ENCODE results near the gene NFATC2. TPM values are rescaled to one million over a fixed set of nuclear protein-coding genes. Genes with fewer than 3 reads are reported as not detected.

NFATC2 gene
- polyA plus RNA-seq, 1 experiment = 0.21 TPM

DNA sequence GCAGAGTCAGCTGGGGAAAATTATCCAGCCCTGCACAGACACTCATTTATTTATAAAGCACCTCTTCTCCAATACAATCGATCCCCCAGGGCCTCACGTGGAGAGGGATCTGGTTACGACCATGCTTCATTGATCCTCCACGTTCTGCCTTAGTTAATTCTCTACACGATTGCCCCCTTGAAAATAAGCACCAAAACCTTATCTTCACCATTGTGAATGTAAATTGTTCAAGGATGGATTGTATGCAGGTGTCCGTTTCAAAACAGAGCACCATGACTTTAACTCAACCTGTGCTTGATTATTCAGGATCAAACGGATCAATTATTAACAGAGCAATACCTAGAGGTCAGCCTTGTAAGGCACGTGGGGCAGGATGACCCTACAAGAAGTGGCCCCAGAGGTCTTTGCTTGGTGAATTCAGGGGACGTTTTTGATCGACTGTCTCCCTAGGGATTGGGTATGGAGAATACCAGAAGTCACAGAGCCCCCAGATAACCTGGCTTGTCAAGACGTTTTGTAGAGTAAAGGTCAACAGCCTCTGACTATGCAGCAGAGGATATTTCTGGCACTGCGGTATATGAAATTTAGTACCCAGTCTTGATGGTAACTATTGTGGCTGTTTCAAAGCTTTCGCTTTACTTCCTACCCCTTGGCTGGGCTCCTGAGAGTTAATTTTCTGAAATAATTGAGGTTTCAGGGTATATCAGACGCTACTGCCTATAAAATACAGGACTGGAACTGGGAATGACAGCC, 112.1 kb downstream of the NFATC2 start:
- Histone ChIP-seq H3K36me3 (ENCODE audit: control insufficient read depth, insufficient read depth, low read length) (no peaks in the 10 kb centered on the region), H3K4me3 (ENCODE audit: low read depth, low read length) (no peak overlapping the region), H3K27me3 (ENCODE audit: control insufficient read depth, insufficient read depth, low read length) (no peaks in the 10 kb centered on the region; the same call in 1 of the 2 replicates)
- POLR2A ChIA-PET = no interaction called here
- TF ChIP-seq, protein P1, sequence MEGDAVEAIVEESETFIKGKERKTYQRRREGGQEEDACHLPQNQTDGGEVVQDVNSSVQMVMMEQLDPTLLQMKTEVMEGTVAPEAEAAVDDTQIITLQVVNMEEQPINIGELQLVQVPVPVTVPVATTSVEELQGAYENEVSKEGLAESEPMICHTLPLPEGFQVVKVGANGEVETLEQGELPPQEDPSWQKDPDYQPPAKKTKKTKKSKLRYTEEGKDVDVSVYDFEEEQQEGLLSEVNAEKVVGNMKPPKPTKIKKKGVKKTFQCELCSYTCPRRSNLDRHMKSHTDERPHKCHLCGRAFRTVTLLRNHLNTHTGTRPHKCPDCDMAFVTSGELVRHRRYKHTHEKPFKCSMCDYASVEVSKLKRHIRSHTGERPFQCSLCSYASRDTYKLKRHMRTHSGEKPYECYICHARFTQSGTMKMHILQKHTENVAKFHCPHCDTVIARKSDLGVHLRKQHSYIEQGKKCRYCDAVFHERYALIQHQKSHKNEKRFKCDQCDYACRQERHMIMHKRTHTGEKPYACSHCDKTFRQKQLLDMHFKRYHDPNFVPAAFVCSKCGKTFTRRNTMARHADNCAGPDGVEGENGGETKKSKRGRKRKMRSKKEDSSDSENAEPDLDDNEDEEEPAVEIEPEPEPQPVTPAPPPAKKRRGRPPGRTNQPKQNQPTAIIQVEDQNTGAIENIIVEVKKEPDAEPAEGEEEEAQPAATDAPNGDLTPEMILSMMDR (IDR thresholded peaks at IDR 0.05; ENCODE audit: insufficient read depth, low read depth, low read length) = no peak
- DNase-seq (ENCODE audit: low read depth) = no peak
- CTCF ChIA-PET = no interaction called here

DNA sequence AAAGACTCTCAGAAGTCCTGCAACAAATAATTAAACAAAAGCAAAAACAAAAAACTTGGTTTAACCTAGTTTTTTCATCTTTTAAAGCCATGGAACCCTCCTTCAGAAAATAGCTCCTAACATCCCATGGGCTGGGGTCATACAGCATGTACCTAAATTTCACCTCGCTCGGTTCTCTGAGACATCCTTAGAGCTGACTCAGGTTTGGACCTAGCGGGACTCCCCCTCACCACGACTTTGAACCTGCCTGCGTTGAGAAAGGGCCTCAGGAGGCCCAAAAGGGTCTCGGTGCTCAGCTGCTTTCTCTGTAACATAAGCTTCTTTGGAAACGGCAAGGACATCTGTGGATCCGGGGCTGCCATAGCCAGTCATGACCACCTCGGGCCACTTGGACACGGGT, 112.8 kb downstream of the NFATC2 start:
- CTCF ChIA-PET = no interaction called here
- H3K27me3 ChIP-seq (ENCODE audit: control insufficient read depth, insufficient read depth, low read length) = no peaks in the 10 kb centered on the region; the same call in 1 of the 2 replicates
- H3K4me3 ChIP-seq (ENCODE audit: low read depth, low read length) = no peak overlapping the region
- POLR2A ChIA-PET = no interaction called here
- TF ChIP-seq, protein P1 (IDR thresholded peaks at IDR 0.05; ENCODE audit: insufficient read depth, low read depth, low read length) = no peak
- H3K36me3 ChIP-seq (ENCODE audit: control insufficient read depth, insufficient read depth, low read length) = no peaks in the 10 kb centered on the region
- DNase-seq (ENCODE audit: low read depth) = no peak

DNA sequence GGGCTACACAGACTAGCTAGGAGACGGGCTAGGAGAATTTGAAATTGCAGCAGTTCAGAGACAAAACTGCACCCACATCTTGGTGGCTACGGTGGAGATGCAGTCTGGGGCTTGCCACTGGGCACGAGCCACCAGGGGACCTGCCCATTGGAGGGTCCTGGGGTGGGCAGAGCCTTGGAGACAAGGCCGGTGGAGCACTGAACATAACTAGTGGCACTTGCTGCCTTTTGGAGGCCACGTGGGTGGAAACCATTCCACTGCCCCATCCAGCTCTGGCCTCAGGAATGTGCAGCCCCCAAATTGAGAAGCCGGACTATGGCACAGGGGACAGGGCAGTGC, 113.4 kb downstream of the NFATC2 start:
- Histone ChIP-seq H3K4me3 (ENCODE audit: low read depth, low read length) (no peak overlapping the region), H3K27me3 (ENCODE audit: control insufficient read depth, insufficient read depth, low read length) (no peaks in the 10 kb centered on the region; the same call in 1 of the 2 replicates), H3K36me3 (ENCODE audit: control insufficient read depth, insufficient read depth, low read length) (no peaks in the 10 kb centered on the region)
- CTCF ChIA-PET = no interaction called here
- no peak for DNase-seq (ENCODE audit: low read depth)
- TF ChIP-seq, protein P1 (IDR thresholded peaks at IDR 0.05; ENCODE audit: insufficient read depth, low read depth, low read length) = no peak
- POLR2A ChIA-PET = no interaction called here

DNA sequence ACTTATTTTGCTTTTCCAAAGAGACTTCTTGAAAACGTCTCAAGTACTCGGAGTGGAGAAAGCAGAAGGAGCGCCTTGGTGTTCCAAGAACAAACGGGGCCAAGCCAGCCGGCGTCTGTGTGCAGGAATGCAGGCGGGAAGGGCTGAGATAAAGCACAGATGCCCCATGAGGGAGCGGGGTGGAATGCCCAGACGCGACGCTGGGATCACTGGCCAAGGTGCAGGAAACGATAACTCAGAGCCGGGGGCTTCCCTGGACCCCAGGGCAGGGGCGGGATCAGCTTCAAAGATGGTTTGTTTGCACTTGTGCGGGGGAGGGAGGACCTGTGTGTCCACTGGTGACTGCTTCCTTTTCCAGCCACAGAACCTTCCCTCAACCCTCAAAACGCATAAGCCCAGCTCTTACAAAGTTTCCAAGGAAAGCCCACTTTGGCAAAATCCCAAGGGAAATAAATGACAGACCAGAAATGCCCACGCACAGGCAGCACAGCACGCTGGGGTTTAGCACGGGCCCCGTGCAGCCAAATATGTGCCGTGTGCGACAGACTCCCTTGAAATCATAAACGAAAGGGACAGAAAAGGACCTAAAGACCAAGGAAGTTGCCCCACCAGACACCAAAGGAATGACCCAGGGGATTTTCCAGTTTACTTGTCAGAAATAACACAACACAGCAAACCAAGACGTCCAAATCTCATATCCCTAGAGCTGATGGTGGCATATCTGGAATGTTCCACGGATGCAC, 113.9 kb downstream of the NFATC2 start:
- H3K36me3 ChIP-seq (ENCODE audit: control insufficient read depth, insufficient read depth, low read length) = no peaks in the 10 kb centered on the region
- CTCF ChIA-PET = no interaction called here

More for the DNA sequence above, 113.9 kb downstream of the NFATC2 start:
- POLR2A ChIA-PET = interaction anchor here (0.7 kb wide), 1 partner anchor 105 kb away, joined by 3 read pairs; no protein-coding TSS in a partner anchor
- DNase-seq (ENCODE audit: low read depth) = no peak
- TF ChIP-seq, protein P1 (IDR thresholded peaks at IDR 0.05; ENCODE audit: insufficient read depth, low read depth, low read length) = no peak
- no peak overlapping the region for H3K4me3 ChIP-seq (ENCODE audit: low read depth, low read length)
- no peaks in the 10 kb centered on the region; the same call in 1 of the 2 replicates for H3K27me3 ChIP-seq (ENCODE audit: control insufficient read depth, insufficient read depth, low read length)
